NCI-H82 treated with DMSO at 0.1 percent for 48 hours (cell line): ENCODE measurements around the gene ZNF248.
A peak's percentile ranks its signal among the peaks of the same experiment; 100 is the strongest.

Experiments used
- DNase-seq: peaks from one replicate; lab custom pipeline; 2025; ENCODE audit not compliant: unreplicated experiment; lab: John Stamatoyannopoulos, UW

Gene ZNF248

GRCh38 chr10:37826806-37827205 is 30.6 kb downstream of the ZNF248 start:
- no peak for DNase-seq

GRCh38 chr10:37821237-37821636 is 36.2 kb downstream of the ZNF248 start:
- no peak for DNase-seq

DNA sequence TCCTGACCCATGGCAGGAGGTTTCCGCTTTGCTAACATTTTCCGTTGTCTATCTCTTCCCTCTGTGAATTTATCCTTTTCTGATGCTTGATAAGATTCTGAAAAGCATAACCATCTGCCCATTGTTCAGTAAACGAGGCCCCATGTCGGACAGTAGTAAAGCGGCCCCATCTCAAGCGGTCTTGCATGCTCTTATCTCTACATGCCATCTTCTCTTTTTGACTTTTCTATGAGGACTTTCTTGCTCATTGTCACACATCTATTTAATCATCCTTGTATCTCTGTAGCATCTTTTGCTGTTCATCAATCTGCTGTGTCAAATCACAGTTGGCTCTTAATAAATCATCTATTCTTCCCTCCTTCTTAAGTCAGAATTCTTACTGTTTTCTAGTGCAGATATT is 37.6 kb downstream of the ZNF248 start:
- DNase-seq, result no peak

- no peak for DNase-seq
These were observed 41.1 kb downstream of the ZNF248 start for GRCh38 chr10:37816290-37816689.

- DNase-seq, result no peak
These were observed 43.6 kb downstream of the ZNF248 start for GRCh38 chr10:37813763-37814162.

DNA sequence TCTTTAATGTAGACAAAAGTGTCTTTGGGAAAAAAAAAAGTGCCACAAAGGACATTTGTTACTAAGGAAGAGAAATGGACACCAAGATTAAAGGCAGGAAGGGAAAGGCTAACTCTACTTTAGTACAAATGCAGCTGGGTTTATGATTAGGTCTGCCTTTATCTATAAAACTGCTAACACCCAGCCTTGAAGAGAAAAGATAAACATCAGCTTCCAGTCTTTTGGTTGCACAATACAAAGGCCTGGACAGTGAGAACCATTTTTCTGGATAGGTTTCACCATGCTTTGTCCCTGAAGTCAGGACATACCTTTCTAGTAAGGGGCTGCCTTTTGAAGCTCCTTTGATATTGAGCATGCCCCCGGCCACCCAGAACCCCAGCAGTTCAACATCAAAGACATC is 45.1 kb downstream of the ZNF248 start:
- no peak for DNase-seq

DNA sequence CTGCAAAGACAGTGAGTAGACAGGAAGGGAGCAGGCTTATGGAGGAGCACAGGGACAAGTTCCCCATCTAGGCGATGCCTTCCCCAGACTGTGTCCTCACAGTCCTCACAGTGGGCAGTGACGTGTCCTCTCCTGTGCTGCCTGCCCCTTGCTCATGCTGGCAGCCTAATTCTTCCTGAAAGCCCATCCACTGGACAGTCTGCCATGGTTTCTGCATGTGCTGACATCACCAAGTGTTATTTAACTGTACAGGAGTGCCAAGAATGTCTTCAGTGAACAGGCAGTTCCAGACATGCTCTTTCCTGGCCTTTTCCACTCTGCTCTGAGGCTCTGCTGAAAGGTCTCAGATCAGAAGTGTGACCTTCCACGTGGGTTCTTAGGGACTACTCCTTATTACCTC is 54.1 kb downstream of the ZNF248 start:
- no peak for DNase-seq

- DNase-seq, result no peak
These were observed 55.9 kb downstream of the ZNF248 start for GRCh38 chr10:37801557-37801956.

DNA sequence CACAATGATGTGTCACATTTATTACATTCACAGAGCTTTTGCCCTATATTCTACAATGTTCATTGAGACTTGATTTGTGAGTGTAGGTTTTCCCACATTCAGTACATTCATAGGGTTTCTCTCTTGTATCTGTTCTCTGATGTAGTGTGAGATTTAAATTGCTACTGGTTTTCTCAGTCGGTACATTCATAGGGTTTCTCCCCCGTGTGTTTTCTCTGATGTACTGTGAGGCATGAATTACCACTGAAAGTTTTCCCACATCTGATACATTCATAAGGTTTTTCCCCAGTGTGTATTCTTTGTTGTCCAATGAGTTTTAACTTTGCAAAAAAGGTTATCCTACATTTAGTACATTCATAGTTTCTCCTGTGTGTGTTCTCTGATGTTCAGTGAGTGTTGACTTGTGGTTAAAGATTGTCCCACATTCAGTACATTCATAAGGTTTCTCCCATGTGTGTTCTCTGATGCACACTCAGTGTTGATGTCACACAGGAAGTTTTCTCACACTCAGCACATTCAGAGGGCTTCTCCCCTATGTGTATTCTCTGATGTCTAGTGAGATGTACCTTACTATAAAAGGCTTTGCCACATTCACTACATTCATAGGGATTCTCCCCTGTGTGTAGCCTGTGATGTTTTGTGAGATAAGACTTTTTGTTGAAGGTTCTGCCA is 63.0 kb downstream of the ZNF248 start:
- DNase-seq, result no peak

- DNase-seq, result no peak
These were observed 67.8 kb downstream of the ZNF248 start for GRCh38 chr10:37789590-37789989.

DNA sequence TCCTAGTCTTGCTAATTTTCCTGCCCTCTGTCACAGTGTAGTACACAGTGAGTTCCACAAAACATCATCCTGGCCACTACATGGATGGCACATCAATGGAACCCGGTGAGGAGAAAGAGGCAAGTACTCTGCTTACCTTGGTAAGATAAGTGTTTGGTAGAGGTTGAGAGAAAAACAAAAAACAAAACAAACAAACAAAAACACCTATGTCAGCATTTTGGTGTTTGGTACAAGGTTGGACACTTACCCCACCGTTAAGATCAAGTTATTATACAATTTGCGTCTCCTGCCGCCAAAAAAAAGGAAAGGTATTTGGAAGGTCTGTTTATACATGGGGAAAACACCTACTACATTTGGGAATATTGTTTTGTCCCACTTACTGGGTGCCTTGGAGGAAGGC is 72.7 kb downstream of the ZNF248 start:
- DNase-seq, result no peak

GRCh38 chr10:37780536-37780935 is 76.9 kb downstream of the ZNF248 start:
- DNase-seq, result no peak

GRCh38 chr10:37777056-37777455 is 80.4 kb downstream of the ZNF248 start:
- DNase-seq, result no peak

DNA sequence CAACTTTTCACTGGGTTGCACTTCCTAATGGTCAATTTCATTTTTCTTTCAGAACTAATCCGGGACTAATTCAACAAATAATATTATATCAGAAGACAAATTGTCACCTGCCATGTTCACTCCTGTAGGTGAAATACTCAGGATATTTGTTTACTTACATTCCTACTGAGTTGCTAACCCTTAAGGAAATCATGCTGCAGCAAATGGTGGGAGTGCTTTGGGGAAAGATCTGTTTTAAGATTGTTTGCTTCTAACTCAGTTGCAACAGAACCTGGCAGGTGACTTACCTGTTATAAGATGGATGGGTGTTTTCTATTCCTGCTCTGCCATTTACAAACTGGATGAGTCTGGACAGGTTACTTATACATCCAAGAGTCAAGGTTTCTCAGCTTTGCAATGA is 81.8 kb downstream of the ZNF248 start:
- no peak for DNase-seq

DNA sequence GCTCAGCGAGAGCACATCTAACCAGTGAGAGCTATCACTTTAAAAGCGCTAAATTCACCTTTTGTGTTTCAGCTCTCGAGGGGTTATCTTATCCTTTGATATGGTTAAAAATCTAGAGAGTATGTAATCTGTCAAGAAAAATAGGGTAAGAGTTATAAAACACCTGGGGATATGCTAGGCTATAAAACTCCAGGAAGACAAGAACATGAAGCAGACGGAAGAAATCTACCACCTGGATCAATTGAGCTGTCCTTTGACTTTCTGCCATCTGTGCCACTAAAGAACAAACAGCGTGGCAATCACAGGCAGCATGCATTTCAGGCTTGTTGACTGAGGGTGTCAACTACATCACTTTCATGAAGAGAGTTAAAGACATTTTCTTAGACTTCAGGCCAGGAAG is 83.1 kb downstream of the ZNF248 start:
- DNase-seq, result no peak

DNA sequence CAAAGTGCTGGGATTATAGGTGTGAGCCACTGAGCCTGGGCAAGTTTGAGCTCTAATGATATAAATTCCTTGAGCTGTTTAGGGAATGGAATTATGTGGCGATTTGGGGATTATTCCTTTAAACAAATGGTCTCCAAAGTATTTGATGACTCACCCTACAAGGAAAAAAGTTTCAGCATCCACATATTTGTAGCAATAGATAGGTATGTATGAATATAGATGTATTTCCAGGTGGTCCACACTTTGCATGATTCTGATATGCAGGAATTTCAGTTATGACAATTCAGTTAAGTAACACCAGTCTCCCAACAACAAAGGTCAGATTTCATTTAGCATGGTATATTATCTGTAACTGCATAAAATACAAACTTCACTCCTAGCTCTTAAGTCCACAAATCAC is 92.2 kb downstream of the ZNF248 start:
- DNase-seq, result no peak

GRCh38 chr10:37763132-37763531 is 94.3 kb downstream of the ZNF248 start:
- DNase-seq, result no peak

GRCh38 chr10:37762287-37762686 is 95.1 kb downstream of the ZNF248 start:
- DNase-seq, result no peak

GRCh38 chr10:37760817-37761216 is 96.6 kb downstream of the ZNF248 start:
- no peak for DNase-seq

GRCh38 chr10:37758074-37758473 is 99.3 kb downstream of the ZNF248 start:
- no peak for DNase-seq

- DNase-seq, result peak; percentile 17
These were observed 102.7 kb downstream of the ZNF248 start for GRCh38 chr10:37754538-37755323.

DNA sequence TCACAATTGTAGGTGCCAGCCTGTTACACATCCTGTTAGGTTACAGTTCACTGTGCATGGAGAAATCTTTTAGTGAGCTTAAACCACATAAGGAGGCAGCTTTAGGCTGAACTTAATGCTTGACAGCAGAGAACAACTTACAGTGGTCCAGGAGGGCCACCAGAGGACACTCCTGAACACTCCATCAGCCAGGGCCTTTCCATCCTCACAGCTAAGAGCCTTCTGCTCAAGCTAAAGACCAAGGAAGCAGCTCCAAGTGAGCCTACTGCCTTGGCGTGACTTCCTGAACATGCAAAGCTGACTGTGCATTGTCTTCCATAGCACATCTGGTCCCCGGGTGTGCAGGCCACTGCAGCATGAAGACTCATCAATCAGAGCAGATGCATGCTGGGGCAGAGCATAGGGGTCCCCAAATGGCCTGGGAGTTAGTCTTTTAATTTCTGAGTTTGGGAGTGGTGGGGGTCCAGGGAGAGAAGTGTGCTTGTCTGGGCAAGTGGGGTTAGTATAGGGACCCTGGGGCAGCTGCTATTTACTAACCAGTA is 105.0 kb downstream of the ZNF248 start:
- DNase-seq, result no peak
